B cell (primary cell): ENCODE data around the gene KIF17. TPM values are rescaled to one million over a fixed set of nuclear protein-coding genes. Genes with fewer than 3 reads are reported as not detected.

Experiments used
- ATAC-seq: fragments of 200-7000 bp; cut with Tn5 transposase; one replicate; pipeline ENCODE4 v1.10.0; 2021; ENCODE audit warnings: low read depth, mild to moderate bottlenecking, moderate number of reproducible peaks, moderate library complexity
- CTCF ChIA-PET: fragments of 350-600 bp; sonication (Branson Sonifier 250); formaldehyde crosslinking; loops from one replicate; lab custom pipeline; 2021; ENCODE audit warnings: antibody characterized with exemption, inconsistent platforms; lab: Charles Lee
- POLR2A ChIA-PET: fragments of 350-600 bp; sonication (Branson Sonifier 250); formaldehyde crosslinking; loops from one replicate; lab custom pipeline; 2021; ENCODE audit warnings: antibody characterized with exemption; lab: Charles Lee
- DNase-seq: peaks from one replicate; pipeline ENCODE4 v3.0.0; 2013
- H2AFZ ChIP-seq: 2 replicates; pipeline ENCODE4 v1.6.1; 2012; ENCODE audit warnings: mild to moderate bottlenecking, low read depth, low read length; ENCODE audit not compliant: insufficient read depth, poor library complexity, severe bottlenecking
- H3K27ac ChIP-seq, 2 donors: 1 replicate in 1 of 2; 2 replicates in 1 of 2; pipeline ENCODE4 v1.5.1; 2012 to 2013; ENCODE audit warnings: low read length in 2 of 2, mild to moderate bottlenecking in 2 of 2, moderate library complexity in 1 of 2
- H3K27me3 ChIP-seq, 4 experiments: fragments of 200-600 bp in 1 of 4; sonication (generic) in 1 of 4; replicated peaks in 1 of 4; 1 replicate in 2 of 4; 2 replicates in 2 of 4; pipeline versions ENCODE4 v1.6.1 to v1.7.0; 2013 to 2016; ENCODE audit warnings: low read length in 3 of 4, mild to moderate bottlenecking in 2 of 4, mixed read lengths in 1 of 4, moderate library complexity in 1 of 4; ENCODE audit not compliant: insufficient read depth in 4 of 4, control insufficient read depth in 3 of 4; ENCODE audit errors: control extremely low read depth in 1 of 4
- H3K36me3 ChIP-seq, 2 experiments: replicated peaks in 1 of 2; 1 replicate in 1 of 2; 2 replicates in 1 of 2; pipeline versions ENCODE4 v1.6.1 to v1.7.1; 2013; ENCODE audit warnings: low read length in 1 of 2; ENCODE audit not compliant: insufficient read depth in 2 of 2, control insufficient read depth in 1 of 2; ENCODE audit errors: control extremely low read depth in 1 of 2, extremely low read depth in 1 of 2
- H3K4me1 ChIP-seq, 2 donors: fragments of 200-600 bp in 1 of 2; sonication (generic) in 1 of 2; 1 replicate in 1 of 2; 2 replicates in 1 of 2; pipeline versions ENCODE4 v1.5.1 to v1.6.1; 2013 to 2017; ENCODE audit warnings: low read length in 2 of 2; ENCODE audit not compliant: control insufficient read depth in 2 of 2, insufficient read depth in 2 of 2
- H3K4me2 ChIP-seq: replicated peaks from 2 replicates; pipeline ENCODE3; 2012; ENCODE audit warnings: mild to moderate bottlenecking, low read depth, low read length; ENCODE audit not compliant: poor library complexity, severe bottlenecking
- H3K4me3 ChIP-seq, 5 experiments: fragments of 200-600 bp in 1 of 5; sonication (generic) in 1 of 5; 1 replicate in 3 of 5; 2 replicates in 2 of 5; pipeline versions ENCODE4 v1.5.1 to v1.7.0; 2011 to 2016; ENCODE audit warnings: low read length in 4 of 5, mild to moderate bottlenecking in 4 of 5, low read depth in 2 of 5, control low read depth in 1 of 5, moderate library complexity in 1 of 5; ENCODE audit not compliant: insufficient read depth in 1 of 5; ENCODE audit errors: control extremely low read depth in 1 of 5, extremely low read depth in 1 of 5
- H3K79me2 ChIP-seq: fragments of 200-600 bp; sonication (generic); one replicate; pipeline ENCODE4 v1.6.0; 2016; ENCODE audit warnings: low read length; ENCODE audit not compliant: control insufficient read depth, insufficient read depth
- H3K9ac ChIP-seq: fragments of 200-600 bp; sonication (generic); 2 replicates; pipeline ENCODE4 v1.6.1; 2017; ENCODE audit warnings: mild to moderate bottlenecking, low read length, moderate library complexity
- H3K9me3 ChIP-seq, 3 donors: one replicate each; pipeline versions ENCODE4 v1.6.1 to v1.7.1; 2013; ENCODE audit warnings: low read length in 2 of 3; ENCODE audit not compliant: control insufficient read depth in 2 of 3, insufficient read depth in 1 of 3; ENCODE audit errors: control extremely low read depth in 1 of 3
- H4K20me1 ChIP-seq: 2 replicates; pipeline ENCODE4 v1.6.0; 2012; ENCODE audit warnings: mild to moderate bottlenecking, low read length; ENCODE audit not compliant: insufficient read depth, control insufficient read depth, poor library complexity, severe bottlenecking
- H3K27ac Mint-ChIP-seq: one replicate; pipeline ENCODE4 v1.8.0; 2021; ENCODE audit warnings: mixed read lengths
- H3K27me3 Mint-ChIP-seq: one replicate; pipeline ENCODE4 v1.8.0; 2021; ENCODE audit warnings: mixed read lengths
- H3K4me1 Mint-ChIP-seq: one replicate; pipeline ENCODE4 v1.8.0; 2021; ENCODE audit warnings: mixed read lengths
- H3K4me3 Mint-ChIP-seq: one replicate; pipeline ENCODE4 v1.8.0; 2021; ENCODE audit warnings: mixed read lengths
- H3K9me3 Mint-ChIP-seq: one replicate; pipeline ENCODE4 v1.8.0; 2022; ENCODE audit warnings: mixed read lengths; ENCODE audit not compliant: insufficient read depth
- EZH2 ChIP-seq: IDR thresholded peaks from 2 replicates; pipeline ENCODE4 v1.6.1; 2012; ENCODE audit warnings: borderline replicate concordance, low read depth, mild to moderate bottlenecking, moderate library complexity, low read length; ENCODE audit not compliant: insufficient read depth, poor library complexity, severe bottlenecking
- WGBS: methylation state at CpG from one replicate; pipeline ENCODE4 v1.1.5; 2013; ENCODE audit warnings: missing lambda C conversion rate; ENCODE audit not compliant: insufficient coverage; 5-methylcytosine and 5-hydroxymethylcytosine counted together
- intact Hi-C: fragments of 100-400 bp; cut with micrococcal nuclease; formaldehyde crosslinking; loops from one replicate; pipeline ENCODE4 v1.10.0; 2022
- polyA plus RNA-seq: library from polyadenylated mRNA; depleted of rRNA; stranded (reverse); fragments of >200 nt; gene quantifications from 2 replicates; pipeline ENCODE4 v1.2.3, GENCODE V29; 2012
- total RNA-seq, 2 donors: library from RNA; stranded (reverse); fragments of 120-200 nt in 1 of 2; gene quantifications; 1 replicate in 1 of 2; 2 replicates in 1 of 2; pipeline versions ENCODE4 v1.2.3 to v1.2.4, GENCODE V29; 2013 to 2022
- TF ChIP-seq, protein P1 (sequence below): fragments of 200-600 bp; IDR thresholded peaks from one replicate; pipeline ENCODE4 v1.8.0; 2022; ENCODE audit warnings: antibody characterized with exemption, mild to moderate bottlenecking

The KIF17 gene
- total and polyA plus RNA-seq, 2 donors (not counting 1 experiment from before 2014, with no cell fraction given) = not detected

- Mint-ChIP-seq H3K4me1 (no peaks in the 10 kb centered on the region), H3K27ac (no peak overlapping the region), H3K9me3 (no peaks in the 10 kb centered on the region), H3K4me3 (no peak overlapping the region), H3K27me3 (peaks cover 16% of the 10 kb centered on the region)
- CTCF ChIA-PET = interaction anchor here (1.0 kb wide), 1 partner anchor 13 kb away, joined by 3 read pairs; no protein-coding TSS in a partner anchor
- Histone ChIP-seq H3K9me3 (no peaks in the 10 kb centered on the region), H3K4me3 (no peak overlapping the region), H2AFZ (no peak overlapping the region), H3K27me3 (peaks cover 0 to 12% (median 0%) of the 10 kb centered on the region in 4 experiments), H3K79me2 (no peaks in the 10 kb centered on the region), H4K20me1 (no peaks in the 10 kb centered on the region), H3K27ac (no peak overlapping the region), H3K4me1 (peaks cover 10 to 18% of the 10 kb centered on the region in 2 donors), H3K36me3 (no peaks in the 10 kb centered on the region), H3K4me2 (no peak overlapping the region), H3K9ac (no peak overlapping the region)
- no peak for DNase-seq
- intact Hi-C loops = no loop called here
- POLR2A ChIA-PET = no interaction called here
- no peak for ATAC-seq
- TF ChIP-seq EZH2 = no peak
- TF ChIP-seq, protein P1, sequence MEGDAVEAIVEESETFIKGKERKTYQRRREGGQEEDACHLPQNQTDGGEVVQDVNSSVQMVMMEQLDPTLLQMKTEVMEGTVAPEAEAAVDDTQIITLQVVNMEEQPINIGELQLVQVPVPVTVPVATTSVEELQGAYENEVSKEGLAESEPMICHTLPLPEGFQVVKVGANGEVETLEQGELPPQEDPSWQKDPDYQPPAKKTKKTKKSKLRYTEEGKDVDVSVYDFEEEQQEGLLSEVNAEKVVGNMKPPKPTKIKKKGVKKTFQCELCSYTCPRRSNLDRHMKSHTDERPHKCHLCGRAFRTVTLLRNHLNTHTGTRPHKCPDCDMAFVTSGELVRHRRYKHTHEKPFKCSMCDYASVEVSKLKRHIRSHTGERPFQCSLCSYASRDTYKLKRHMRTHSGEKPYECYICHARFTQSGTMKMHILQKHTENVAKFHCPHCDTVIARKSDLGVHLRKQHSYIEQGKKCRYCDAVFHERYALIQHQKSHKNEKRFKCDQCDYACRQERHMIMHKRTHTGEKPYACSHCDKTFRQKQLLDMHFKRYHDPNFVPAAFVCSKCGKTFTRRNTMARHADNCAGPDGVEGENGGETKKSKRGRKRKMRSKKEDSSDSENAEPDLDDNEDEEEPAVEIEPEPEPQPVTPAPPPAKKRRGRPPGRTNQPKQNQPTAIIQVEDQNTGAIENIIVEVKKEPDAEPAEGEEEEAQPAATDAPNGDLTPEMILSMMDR = no peak
- WGBS = 91% methylated on average over 12 of the region's 13 CpGs
Measured at GRCh38 chr1:20684050-20684620, 33.7 kb downstream of the KIF17 start.

- Histone ChIP-seq H3K79me2 (no peaks in the 10 kb centered on the region), H4K20me1 (no peaks in the 10 kb centered on the region), H3K27ac (no peak overlapping the region), H3K9ac (no peak overlapping the region), H3K9me3 (no peaks in the 10 kb centered on the region), H3K4me1 (peaks cover 15 to 23% of the 10 kb centered on the region in 2 donors), H3K4me2 (no peak overlapping the region), H3K27me3 (peaks cover 0 to 12% (median 0%) of the 10 kb centered on the region in 4 experiments), H3K4me3 (no peak overlapping the region), H2AFZ (no peak overlapping the region), H3K36me3 (no peaks in the 10 kb centered on the region)
- no peak for ATAC-seq
- Mint-ChIP-seq H3K4me3 (no peak overlapping the region), H3K27ac (no peak overlapping the region), H3K9me3 (no peaks in the 10 kb centered on the region), H3K27me3 (peaks cover 16% of the 10 kb centered on the region), H3K4me1 (peaks cover 4% of the 10 kb centered on the region)
- CTCF ChIA-PET = no interaction called here
- no peak for TF ChIP-seq EZH2
- TF ChIP-seq, protein P1 = no peak
- intact Hi-C loops = no loop called here
- POLR2A ChIA-PET = no interaction called here
- DNase-seq = no peak
- 92% methylated on average over 7 of the region's 10 CpGs for WGBS
Measured at GRCh38 chr1:20683614-20684013, 34.2 kb downstream of the KIF17 start.
